Measurements from ENCODE around the gene TEX19.
A peak's percentile ranks its signal among the peaks of the same experiment; 100 is the strongest.

The TEX19 gene

GRCh38 chr17:82399041-82399441 lies 40.0 kb downstream of the TEX19 start:
- no peak for TF ChIP-seq CTCF (conservative IDR thresholded peaks at IDR 0.05; ENCODE audit: control insufficient read depth, insufficient read depth, low read depth, low read length)
- H3K4me3 ChIP-seq (ENCODE audit: control insufficient read depth, low read depth, low read length): no peak overlapping the region
- DNase-seq (ENCODE audit: low read depth): peak; percentile 99

- no peak for TF ChIP-seq CTCF (conservative IDR thresholded peaks at IDR 0.05; ENCODE audit: control insufficient read depth, insufficient read depth, low read depth, low read length)
- peak; percentile 66 for DNase-seq (ENCODE audit: low read depth)
- no peak overlapping the region for H3K4me3 ChIP-seq (ENCODE audit: control insufficient read depth, low read depth, low read length)
Observed at GRCh38 chr17:82399601-82400101, 40.6 kb downstream of the TEX19 start.

GRCh38 chr17:82400206-82400605 lies 41.2 kb downstream of the TEX19 start:
- H3K4me3 ChIP-seq (ENCODE audit: control insufficient read depth, low read depth, low read length): no peak overlapping the region
- peak; percentile 33 for DNase-seq (ENCODE audit: low read depth)
- TF ChIP-seq CTCF (conservative IDR thresholded peaks at IDR 0.05; ENCODE audit: control insufficient read depth, insufficient read depth, low read depth, low read length): no peak

- DNase-seq (ENCODE audit: low read depth): no peak
- H3K4me3 ChIP-seq (ENCODE audit: control insufficient read depth, low read depth, low read length): no peak overlapping the region
- no peak for TF ChIP-seq CTCF (conservative IDR thresholded peaks at IDR 0.05; ENCODE audit: control insufficient read depth, insufficient read depth, low read depth, low read length)
Observed at GRCh38 chr17:82400830-82401229, 41.8 kb downstream of the TEX19 start.

GRCh38 chr17:82402865-82403264 lies 43.8 kb downstream of the TEX19 start:
- no peak for TF ChIP-seq CTCF (conservative IDR thresholded peaks at IDR 0.05; ENCODE audit: control insufficient read depth, insufficient read depth, low read depth, low read length)
- no peak for DNase-seq (ENCODE audit: low read depth)

GRCh38 chr17:82403662-82404660 lies 44.9 kb downstream of the TEX19 start:
- TF ChIP-seq CTCF (conservative IDR thresholded peaks at IDR 0.05; ENCODE audit: control insufficient read depth, insufficient read depth, low read depth, low read length): no peak
- DNase-seq (ENCODE audit: low read depth): no peak
- H3K4me3 ChIP-seq (ENCODE audit: control insufficient read depth, low read depth, low read length): no peak overlapping the region

More at GRCh38 chr17:82402865-82403264, 43.8 kb downstream of the TEX19 start:
- no peak overlapping the region for H3K4me3 ChIP-seq (ENCODE audit: control insufficient read depth, low read depth, low read length)

Data from fibroblast of mammary gland (primary cell).